Activated CD8-positive, alpha-beta memory T cell treated with anti-CD3 and anti-CD28 coated beads, Interleukin-2, amount 50 U/mL, for 4 hours (primary cell): ENCODE data around the gene SIRPD.

Source experiments
- DNase-seq: peaks from one replicate; pipeline ENCODE4 v3.0.0-alpha.2; 2020

Gene SIRPD

DNA sequence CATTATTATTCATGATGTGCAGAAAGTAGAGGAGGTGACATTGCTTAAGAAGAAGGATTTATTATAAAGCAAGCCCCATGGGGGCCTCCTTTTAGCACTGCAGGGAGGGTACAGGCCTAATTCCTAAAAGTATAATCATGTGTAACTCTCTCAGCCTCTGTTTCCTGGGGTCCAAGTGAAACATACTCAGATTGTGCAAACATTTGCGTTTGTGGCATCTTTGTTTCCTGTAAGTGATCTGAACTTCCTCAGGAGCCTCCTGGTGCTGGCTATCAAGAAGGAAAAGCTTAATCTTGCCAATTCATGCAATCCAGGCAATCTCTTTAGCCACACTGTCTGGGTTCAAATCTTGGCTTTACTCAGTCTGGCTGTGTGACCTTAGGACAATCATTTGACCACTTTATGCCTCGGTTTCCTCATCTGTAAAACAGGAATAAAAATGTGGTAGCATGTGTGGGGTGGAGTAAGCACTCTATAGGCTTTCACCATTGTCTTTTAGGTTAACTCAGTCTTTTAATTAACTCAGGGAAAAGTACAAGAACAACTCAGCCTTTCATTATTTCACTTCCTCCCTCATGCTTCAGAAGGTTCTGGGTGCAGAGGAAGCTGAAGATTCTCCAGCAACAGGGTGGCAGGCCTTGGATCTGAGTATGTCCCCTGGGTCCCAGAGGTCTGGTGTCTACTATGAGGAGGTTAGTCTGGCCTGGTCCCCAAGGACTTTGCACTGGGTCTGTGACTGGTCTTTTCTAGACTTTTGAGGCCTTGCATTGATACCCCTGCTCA lies 65.5 kb downstream of the SIRPD start:
- no peak for DNase-seq

DNA sequence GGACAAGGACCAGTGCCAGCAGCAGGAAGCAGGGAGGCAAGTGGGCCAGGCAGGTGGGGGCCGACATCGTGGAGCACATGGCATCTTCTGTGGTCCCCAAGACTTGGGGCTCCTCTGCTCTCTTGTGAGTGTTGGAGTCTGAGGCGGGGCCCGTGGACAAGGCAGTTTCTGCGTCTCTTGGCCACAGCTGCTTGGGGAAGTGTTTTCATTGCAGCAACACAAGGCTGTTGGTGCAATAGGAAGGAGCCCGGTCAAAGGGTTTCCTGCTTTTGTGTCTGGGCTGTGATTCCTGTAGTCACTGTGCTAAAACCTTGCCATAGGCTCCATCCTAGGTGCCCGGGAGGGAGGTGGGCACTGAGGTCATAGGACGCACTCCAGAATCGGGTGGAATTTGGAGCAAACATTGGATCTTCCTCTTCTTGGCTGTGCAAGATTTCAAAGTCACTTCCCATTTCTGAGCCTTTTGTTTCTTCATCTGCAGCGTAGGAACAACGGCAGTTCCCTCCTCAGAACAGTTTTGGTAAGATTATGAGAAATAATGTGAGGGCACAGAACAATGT lies 66.1 kb downstream of the SIRPD start, which contains the start of gene SIRPB2:
Gene SIRPB2, minus strand, starts transcription at position 140 of the 560 bp plus-strand sequence. Its CDS starts 61 bp downstream, at position 79.
- DNase-seq: no peak

DNA sequence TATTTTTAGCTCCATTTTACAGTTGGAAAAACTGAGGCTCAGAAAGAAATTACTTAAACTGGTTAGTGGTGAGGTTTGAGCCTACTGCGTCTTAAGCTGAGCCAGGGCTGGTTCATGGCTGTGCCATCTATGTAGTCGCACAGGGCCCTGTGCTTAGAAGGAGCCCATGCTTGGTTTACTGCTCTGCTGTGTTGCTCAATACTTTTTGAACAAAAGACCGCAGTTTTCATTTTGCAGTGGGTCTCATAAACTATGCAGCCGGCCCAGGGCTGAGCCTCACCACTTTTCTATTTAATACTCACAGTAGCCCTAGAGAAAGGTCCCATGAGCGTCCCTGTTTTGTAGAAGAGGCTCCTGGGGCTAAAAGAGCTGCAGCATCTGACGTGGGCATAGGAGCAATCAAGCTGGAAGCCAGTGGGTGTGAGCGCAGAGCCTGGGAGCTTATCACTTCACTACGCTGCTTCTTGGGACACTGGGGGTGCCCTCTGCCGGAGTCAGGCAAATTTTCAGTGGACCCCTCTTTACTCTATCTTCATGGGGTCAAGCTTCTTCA lies 66.8 kb downstream of the SIRPD start:
- DNase-seq: no peak

DNA sequence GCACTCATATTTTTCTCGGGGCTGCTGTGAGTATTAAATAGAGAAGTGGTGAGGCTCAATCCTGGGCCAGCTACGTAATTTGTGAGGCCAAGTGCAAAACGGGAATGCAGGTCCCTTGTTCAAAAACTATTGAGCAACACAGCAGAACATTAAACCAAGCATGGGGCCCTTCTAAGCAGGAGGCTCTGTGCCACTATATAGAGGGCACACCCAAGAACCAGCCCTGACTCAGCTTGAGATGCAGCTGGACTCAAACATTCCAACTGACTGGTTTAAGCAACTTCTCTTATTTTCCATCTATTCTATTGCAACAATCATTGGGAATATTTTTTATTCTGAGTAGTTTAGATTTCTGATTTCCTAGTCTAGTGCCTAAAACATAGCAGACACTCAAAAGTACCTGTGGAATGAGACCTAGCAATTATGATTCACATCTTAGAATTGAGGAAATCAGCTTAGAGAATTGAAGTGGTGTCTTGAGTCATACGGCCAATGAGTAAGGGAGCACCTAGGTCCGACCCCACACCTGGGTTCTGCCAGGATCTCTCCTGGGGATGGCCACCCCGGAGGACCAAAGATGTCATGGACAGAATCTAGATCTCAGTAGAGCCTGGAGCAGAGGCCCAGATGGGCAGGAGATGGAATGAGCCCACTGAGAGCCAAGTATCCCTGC lies 67.6 kb downstream of the SIRPD start:
- DNase-seq: no peak

DNA sequence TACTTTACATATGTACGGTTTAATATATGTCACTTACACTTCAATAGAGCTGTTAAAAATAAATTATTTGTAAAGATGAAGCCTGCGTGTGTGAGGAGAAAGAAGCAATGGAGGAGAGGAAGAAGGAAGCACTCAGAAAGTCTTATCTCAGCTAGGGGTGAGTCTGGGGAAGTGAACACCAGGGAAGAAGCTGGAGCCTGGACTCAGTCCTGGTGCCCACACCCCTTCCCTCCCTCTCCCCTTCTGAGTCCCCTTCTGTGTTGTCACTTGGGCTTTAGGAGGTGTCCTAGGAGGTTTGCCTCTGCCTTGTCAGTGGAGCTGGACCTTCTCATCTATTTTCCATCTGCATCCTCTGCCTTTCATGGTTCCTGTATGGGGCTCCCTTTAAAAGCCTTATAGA lies 68.2 kb downstream of the SIRPD start:
- no peak for DNase-seq

DNA sequence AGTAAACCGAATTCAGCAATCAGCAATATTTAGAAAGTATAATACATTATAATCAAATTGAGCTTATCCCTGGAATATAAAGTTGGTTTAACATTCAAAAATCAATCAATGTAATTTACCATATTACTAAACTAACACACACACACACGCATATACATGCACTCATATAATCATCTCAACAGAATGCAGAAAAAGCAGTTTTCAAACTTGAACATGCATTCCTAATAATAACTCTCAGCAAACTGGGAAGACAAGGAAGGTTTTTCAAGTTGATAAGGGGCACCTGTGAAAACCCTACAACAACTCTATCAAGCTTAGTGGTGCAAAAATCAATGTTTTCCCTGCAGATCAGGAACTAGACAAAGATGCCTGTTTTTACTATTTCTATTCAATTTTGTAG lies 70.9 kb downstream of the SIRPD start:
- no peak for DNase-seq

DNA sequence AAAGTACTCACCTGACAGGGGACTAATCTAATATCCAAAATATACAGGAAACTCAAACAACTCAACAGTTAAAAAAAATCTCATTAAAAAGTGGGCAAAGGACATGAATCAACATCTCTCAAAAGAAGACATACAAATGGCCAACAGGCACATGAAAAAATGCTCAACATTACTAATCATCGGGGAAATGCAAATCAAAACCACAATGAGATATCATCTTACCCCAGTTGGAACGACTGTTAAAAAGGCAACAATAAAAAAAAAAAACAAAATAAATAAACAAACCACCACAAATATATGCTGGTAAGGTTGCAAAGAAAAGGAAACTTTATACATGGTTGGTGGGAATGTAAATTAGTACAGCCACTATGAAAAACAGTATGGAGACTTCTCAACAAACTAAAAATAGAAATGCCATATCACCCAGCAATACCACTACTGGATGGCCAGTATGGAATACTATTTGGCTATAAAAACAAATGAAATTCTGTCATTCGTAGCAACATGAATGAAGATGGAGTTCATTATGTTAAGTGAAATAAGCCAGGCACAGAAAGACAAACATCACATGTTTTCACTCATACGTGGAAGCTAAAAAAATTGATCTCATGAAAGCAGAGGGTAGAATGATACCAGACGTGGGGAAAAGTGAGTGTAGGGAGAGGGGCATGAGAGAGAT lies 72.9 kb downstream of the SIRPD start:
- DNase-seq: no peak
